NCI-H146 treated with DMSO at 0.1 percent for 48 hours (cell line): ENCODE measurements around the gene SLC25A21.
"Not testable (repeated sequence)": the region's sequence is repeated elsewhere in the genome, so short reads cannot be mapped to it uniquely, and the experiment has no call there.

Experiments
- DNase-seq: peaks from one replicate; lab custom pipeline; 2025; ENCODE audit not compliant: unreplicated experiment; lab: John Stamatoyannopoulos, UW

Gene SLC25A21

DNA sequence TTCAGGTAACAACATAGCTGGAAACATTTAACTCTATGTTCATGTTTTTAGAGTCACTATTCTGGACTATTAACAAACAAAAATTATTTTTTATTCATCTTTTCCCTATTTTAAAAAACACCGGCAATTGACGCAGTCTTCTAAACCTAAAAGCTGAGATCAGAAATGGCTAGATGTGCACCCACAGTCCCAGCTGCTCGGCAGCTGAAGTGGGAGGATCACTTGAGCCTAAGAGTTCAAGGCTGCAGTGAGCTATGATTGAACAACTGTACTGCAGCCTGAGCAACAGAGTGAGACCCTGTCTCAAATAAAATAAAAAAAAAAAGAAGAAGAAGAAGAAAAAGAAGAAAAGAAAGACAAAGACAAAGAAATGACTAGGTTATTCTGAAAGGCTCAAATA lies 446.3 kb downstream of the SLC25A21 start:
- DNase-seq: no peak

DNA sequence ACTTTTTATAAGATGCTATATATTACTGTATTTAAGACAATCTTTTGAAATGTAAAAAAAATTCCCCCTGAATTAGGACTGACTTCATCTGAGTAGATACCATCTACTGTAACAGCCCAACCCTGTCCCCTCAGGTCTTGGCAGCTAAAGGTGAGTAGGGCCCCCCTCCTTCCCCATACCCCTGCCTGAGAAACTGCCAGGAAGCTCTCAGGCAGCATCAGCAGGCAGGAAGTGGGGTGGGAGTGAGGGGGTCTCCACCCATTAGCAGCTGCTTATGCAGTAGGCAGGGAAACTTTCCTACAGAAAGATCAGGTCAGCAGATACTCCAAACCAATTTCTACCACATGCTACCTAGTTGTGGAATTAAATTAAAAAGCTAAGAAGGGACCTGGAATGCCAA lies 448.2 kb downstream of the SLC25A21 start:
- DNase-seq: no peak

DNA sequence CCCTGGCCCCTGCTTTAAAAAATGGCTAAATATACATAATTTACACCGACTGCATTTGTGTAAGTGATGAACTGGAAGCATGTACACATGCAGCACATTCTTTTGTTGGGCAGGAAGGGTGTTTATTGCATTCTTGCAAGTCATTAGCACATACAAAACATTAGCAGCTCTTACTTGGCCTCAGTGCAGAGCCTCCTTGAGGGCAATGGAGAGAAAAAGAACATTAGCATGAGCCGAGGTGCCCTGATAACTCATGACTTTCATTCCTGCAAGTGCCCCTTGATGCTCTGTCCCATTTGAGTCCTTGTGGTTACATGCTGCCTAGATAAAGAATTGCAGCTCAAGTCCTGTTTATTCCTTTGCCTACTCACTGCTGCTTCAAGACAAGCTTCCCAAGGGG lies 448.9 kb downstream of the SLC25A21 start:
- DNase-seq: no peak

DNA sequence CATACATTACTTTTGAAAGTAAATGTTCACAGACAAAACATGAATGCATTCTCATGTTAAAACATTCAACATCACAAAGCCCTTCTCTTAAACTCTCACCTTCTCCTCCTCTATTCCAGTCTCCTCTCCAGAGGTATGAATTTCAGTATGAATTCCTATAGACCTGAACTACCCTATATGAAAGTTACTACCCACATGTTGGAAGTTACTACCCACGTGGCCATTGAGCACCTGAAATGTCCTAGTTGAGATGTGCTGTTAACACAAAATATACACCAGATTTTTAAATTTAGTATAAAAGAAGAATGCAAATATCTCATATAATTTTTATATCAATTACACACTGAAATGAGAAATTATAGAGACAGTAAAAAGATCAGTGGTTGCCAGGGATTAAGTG lies 450.5 kb downstream of the SLC25A21 start:
- DNase-seq: no peak

DNA sequence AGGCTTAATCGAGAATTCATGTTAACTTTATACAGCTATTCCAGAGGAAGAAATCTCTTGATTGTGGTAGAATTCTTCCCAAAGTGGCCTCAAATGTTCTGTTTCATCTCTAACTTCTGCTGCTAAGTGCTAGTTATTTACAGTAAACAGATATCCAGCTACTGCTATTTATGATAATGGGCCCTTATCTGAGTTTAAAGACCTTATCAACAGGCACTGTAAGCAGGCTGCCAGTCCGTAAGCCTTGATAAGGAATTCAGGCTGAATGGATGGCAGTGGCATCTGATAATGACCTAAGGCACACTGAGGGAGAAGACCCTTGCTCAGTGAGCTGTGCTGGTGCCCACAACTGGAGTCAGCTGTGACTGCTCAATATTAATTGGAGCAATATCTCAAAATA lies 451.7 kb downstream of the SLC25A21 start:
- no peak for DNase-seq

DNA sequence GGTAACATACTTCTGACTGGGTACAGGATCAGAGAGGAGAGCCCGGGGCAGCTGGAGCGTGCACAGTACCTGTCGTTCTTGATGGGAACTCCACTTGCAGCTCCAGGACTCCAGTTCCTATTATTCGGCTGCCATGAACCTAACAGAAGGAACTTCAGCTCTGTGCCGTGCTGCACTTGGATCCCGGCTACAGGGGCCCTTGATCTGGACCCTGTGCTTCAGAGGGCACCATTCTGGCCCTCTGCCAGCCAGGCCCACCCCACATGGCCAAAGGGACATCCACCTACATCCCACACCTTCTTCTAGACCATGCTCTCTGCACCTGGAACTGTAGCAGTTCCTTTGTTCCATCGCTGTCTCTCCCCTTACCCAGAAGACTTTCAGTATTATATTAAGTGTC lies 452.6 kb downstream of the SLC25A21 start:
- DNase-seq: no peak

DNA sequence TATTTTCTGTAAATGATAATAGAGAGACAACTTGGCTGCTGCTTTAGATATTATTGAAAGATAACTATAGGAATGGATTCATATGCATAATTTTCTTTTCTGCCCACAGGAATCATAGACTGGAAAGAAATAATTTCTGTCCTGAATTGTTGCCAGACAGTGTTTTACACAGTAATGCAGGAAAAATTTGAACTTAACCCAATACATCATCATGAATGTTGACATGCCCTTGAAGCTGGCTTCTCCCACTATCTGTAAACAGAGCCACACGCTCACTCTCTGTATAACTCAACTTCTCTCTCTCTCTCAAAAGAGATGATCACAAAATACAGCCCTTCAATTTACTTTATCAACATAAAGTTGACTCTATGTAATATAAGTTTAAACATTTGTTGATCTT lies 454.2 kb downstream of the SLC25A21 start:
- DNase-seq: no peak

DNA sequence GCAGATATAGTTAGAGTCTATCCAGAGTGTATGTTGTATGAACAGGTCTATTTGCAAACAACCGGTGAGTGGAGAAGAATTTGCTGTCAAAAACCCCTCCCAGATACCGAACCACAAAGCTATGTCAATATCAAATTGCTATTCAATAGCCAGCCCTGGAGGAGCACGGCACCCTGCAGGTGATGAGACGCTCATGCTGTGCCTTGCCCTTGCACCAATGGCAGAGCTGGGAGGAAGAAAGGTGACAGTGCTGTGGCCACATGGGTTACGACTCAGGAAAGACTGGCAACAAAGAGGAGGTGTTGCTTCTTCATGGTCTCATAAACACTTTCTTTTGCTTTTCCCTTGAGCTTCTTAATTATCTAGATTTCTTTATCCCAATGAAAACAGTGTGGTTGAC lies 455.0 kb downstream of the SLC25A21 start:
- peak; percentile 77 for DNase-seq

DNA sequence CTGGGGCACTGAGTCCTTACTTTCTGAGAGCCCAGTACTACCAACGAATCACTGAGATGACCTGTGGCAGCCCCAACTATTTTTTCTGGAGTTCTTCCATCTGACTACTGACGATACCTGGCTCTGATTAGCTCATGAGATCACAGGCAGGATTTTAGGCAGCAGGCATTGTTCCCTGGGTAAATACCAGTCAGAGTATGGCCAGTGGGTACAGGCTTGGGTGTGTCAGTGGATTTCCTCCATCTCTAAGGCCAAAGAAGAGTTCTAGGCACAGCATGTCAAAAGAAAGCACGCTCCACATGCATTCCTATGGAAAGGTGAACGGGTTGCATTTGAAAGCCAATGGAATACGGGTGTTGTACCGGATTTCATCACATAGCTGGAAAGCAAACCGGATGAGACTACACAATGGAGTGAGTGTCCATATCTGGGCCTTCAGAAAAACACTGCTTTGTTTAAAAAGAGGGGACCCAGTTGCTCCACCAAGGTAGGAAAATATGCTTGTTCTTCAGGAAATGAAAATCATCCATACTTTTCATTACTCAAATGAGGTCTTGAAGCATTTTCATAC lies 455.7 kb downstream of the SLC25A21 start:
- peak; percentile 6 for DNase-seq

DNA sequence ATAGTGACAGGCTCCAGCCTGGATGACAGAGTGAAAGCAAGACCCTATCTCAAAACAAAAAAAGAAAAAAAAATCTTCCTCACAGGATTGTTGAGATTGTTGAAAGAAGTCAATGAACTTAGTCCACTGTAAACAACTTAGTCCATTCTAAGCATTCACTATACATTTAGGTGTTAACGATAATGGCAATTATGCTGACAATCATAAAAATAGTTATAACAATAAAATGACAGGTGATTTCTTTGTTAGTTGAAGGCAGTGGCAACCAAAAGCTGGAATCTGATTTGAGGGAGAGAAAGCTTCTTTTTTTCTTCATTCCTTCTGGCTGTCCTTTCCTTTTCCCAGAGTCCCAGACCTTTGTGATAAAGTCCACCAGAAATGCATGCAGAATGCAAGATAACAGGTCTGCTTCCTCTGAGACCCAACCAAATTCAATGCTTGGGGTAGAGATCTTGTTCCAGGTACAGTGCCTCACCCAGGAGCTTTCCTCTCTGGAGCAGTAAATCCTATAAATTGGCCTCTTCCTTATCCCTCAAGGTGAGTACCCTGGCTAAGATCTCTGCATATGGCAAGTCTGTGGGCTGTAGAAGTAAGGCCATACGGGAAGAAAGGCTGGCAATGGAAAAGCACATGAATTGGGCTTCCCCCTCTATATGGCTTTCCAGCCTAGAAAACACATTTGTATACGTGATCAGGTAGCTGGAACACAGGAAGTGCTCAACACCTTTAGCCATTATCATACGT lies 458.3 kb downstream of the SLC25A21 start:
- no peak for DNase-seq

DNA sequence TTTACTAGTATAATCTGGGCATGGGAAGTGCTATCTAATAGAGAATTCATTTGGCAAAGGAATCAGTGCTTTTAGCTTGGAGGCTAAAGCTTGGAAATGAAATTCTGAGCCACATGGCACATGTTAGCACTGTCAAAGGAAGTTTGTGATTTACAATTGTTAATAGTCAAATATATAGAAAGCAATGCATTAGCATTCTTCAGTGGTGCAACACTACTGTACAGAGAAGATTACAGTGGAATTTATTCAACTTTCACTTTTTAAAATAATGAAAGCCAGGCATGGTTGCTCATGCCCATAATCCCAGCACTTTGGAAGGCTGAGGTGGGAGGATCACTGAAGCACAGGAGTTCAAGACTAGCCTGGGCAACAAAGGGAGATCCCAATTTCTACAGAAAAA lies 464.8 kb downstream of the SLC25A21 start:
- no peak for DNase-seq

DNA sequence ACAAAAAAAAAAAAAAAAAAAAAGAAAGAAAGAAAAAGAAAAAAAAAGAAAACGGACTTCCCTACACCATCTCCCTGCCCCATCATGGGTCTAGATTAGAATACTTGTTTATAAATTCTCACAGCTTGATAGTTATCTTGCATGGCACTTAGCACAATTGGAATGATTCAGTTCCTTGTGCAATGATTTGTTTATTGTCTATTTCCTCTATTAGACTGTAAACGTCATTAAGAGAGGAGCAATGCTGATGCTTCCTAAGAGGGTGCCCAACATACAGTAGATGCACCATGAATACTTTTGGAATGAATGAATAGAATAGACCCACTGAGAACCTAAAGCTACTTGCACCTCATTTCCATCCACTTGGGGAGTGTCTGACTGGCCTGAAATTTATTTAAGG lies 469.9 kb downstream of the SLC25A21 start:
- DNase-seq: no peak

DNA sequence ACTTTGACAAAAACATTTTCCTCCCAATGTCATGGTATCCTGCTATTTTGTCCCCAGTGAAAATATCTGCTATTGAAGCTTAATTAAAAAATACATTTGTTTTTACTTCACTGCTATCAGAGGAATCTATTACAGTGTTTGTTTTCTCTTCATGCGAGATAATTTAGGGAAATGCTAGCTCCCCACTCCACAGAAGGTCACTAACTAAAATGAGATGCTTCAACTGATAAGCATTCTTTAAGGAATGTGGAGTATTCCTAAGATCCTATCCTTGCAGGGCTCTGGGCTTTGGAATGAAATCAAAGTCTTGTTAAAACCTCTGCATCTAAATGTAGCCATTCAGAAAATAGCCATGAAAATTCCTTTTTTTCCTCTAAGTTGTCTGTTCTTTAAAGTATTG lies 471.3 kb downstream of the SLC25A21 start:
- DNase-seq: no peak

DNA sequence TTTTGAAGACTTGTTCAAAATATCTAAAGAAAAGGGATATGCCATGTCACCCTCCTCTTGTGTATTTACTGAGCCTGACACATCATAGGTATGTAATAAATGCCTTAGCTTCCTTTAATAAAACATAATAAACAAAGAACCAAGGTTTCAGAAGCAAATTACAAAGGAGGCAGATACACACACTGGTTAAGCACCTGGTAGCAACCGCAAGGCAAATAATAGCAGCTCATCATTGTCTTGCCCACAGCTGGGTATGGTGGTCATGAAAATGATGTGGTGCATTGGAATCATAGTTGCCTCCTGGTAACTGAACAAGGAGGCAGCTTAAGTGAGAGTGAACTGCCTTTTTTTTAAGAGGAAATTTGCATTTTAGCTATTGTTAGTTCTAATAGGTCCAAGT lies 471.8 kb downstream of the SLC25A21 start:
- DNase-seq: peak; percentile 46

DNA sequence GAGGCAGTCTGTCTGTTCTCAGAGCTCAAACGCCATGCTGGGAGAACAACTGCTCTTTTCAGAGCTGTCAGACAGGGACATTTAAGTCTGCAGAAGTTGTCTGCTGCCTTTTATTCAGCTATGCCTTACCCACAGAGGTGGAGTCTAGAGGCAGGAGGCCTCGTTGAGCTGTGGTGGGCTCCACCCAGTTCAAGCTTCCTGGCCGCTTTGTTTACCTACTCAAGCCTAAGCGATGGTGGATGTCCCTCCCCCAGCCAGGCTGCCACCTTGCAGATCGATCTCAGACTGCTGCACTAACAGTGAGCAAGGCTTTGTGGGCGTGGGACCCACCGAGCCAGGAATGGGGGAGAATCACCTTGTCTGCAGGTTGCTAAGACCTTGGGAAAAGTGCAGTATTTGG lies 473.0 kb downstream of the SLC25A21 start:
- DNase-seq: not testable (repeated sequence)

DNA sequence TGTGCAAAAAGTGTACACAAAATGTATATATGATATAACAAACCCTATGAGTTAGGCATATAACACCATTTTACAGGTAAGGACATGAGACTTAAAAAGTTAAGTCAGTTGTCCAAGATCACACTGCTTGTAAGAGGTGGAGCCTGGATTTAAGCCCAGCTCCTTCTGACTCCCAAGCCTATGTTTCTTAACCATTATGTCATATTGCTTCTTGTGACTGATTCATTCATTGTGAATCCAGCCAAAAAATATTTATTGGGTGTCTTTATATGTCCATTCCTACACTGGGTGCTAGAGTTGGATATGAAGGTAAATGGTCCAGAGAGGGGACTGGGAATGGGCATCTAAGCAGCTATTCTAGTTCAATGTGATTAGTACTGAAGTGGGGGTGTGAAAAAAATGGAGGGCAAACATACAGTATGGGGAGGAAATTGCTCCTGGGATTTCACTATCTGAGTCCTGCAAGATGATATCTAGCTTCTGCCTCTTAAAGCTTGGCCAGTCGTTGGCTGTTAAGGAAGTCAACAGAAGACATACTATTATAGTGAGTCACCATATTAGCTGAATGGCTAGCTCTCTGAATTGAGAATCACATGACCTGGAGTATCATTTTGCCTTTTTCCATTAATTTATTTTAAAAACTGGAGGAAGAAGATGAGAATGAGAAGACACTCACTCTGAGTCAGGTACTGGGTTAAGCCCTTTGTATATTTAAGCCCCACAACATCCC lies 481.9 kb downstream of the SLC25A21 start:
- no peak for DNase-seq

DNA sequence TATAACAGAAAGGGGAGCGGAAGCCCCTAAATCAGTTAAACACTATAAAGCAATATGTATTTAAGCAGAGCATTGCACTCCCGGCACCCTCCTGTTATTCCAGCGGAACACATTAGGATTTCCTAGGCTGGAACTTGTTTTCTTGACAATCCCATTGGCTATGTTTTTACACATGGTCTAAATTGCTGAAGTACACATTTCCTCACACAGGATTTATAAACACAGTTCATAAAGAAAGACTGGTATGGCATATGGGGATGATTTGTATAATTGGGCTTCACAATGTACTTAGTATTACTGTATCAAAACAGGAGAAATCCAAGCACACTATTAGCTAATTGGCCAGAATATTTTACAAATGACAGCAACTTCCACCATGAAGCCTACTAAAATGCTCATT lies 487.5 kb downstream of the SLC25A21 start:
- DNase-seq: no peak

DNA sequence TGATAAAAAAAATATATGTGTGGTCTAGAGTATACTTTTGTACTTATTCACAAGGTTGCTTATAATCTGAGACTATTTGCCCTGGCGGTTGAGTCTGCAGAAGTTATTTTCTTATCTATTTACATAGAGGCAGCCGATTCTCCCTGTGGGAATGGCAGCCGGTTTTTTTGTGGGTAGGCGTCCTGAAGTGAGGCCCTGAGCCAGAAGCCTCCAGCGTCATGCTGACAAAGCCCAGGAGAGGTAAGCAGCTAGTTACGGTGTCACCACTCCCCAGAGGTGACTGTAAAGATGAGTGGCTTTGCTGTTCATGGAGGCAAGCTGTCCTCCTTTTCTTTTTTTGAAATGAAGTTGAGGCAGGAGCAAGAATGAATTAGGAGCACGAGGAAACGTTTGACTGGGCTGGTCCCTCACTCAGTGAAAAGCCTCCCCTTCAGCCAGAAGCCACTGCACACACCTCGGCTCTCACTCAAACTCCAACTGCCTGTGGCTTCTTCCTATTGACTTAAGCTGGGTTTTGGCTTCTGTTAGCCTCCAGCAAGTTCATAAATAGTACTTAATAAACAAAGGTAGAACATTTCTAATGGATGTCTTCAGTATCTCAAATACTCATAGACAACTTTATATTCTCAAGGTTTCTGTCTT lies 489.2 kb downstream of the SLC25A21 start:
- DNase-seq: no peak

DNA sequence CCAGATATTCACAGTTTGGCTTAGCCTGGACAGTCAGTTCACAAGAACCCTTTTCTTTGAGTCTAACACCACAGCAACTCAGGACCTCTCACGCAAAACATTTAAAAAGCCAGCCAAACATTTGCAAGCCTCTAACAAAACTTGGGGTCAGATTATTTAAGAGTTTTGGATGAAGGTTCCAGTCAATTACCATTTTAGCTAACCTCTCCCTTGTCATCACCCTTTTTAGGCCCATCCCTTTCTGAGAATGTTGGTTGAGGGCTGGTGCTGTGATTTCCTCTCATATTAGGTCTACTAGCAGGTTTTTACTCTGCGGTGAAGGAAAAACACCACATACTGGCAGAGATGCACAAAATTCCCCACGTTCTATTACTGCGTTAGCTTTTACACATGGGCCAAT lies 490.1 kb downstream of the SLC25A21 start:
- DNase-seq: no peak

DNA sequence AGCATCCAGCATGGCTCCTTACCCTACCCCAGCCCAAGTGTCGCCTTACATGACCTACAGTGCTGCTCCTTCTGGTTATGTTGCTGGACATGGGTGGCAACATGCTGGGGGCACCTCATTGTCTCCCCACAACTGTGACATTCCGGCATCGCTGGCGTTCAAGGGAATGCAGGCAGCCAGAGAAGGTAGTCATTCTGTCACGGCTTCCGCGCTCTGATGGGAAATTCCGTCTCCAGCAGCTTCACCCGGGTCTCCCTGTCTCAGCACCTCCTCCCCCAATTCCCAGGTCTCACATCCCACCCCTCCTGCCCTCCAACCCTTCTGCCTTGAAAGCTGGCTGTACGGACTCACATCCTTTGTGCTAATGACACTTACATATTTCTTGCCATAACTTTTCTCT lies 496.2 kb downstream of the SLC25A21 start:
- no peak for DNase-seq

DNA sequence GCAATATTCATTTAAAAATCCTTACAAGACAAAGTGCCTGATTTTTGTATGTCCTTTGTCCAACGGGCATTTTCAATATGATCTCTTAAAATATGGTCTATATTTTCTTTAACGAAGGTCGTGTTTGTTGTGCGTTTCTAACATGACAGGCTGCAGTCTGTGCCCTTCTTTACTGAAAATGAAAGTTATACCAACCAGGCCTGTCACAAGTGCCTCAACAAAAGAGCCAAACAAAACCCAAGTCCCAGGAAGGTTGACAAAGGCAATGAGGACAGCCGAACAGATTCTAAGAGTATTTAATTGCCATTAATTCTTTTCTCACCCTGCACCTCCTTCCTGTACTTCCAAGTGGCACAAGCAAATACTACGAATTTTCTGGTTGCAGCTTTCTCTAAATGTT lies 496.8 kb downstream of the SLC25A21 start:
- DNase-seq: no peak

DNA sequence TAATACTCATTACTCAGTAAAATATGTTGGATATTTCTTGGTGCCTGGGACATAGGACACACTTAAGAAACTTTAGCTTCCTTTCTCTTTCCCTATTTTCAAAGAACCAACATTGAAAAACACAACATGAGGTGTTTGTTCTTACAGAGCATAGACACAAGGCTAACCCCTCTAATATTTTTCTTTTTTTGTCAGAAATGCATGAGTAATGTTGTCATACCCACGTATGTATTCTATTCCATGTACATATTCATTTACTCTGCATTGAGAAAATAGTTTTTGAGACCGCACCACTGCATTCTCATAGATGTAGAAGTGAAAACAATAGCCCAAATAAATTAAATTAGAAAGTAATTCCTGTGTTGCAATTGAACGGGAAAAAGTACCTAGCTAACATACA lies 497.7 kb downstream of the SLC25A21 start:
- DNase-seq: no peak
